GM18858 (cell line): ENCODE results near the gene TLCD4.
"Not testable (repeated sequence)": the region's sequence is repeated elsewhere in the genome, so short reads cannot be mapped to it uniquely, and the experiment has no call there.

Experiments
- ATAC-seq: cut with Tn5 transposase; IDR thresholded peaks from one replicate; pipeline ENCODE4 v1.9.1; 2021; ENCODE audit not compliant: unreplicated experiment

TLCD4 gene, protein sequence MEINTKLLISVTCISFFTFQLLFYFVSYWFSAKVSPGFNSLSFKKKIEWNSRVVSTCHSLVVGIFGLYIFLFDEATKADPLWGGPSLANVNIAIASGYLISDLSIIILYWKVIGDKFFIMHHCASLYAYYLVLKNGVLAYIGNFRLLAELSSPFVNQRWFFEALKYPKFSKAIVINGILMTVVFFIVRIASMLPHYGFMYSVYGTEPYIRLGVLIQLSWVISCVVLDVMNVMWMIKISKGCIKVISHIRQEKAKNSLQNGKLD

DNA sequence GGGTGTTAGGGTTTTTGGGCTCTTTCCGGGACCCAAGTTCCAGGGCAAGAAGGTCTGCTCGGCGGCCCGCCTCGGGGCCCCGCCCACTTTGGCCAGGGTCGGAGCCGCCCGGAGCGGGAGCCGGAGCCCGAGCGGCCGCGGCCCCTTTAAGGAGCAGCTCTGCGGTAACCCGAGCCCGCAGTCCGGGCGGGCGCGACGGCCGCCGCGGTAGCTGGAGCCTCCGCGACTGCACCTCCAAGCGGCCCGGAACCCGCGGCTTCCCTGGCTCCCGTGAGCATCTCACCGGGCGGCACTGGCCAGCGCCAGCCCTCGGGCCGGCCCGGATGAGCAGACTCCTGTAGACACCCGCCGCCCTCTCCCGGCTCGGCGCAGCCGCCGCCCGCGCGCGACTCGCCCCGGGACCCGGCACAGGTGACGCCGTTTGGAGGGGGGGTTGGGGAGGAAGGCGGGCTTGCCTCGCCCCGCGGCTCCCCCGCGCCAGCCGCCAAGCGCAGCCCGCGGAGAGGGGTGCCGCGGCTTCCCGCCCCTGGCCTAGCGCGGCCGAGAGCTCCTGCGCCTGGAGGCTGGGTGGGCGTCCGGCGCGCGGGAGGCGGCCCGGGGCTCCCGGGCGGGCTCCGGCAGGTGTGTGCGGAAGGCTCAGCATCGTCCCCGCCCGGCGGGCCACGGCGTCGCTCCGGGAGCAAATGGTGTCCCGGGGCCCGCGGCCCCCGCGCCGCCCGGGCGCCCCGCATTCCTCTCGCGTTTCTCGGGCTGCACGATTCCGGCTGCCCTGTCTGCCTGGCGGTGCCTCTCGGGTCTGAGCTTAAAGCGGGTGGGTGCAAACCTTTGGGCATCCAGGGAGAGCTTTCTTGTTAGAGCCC, at the start of gene TLCD4:
TLCD4 (plus strand) TSS at position 149 of the 860 bp plus-strand sequence. CDS start 26,547 bp downstream, outside the sequence.
- no peak for ATAC-seq

DNA sequence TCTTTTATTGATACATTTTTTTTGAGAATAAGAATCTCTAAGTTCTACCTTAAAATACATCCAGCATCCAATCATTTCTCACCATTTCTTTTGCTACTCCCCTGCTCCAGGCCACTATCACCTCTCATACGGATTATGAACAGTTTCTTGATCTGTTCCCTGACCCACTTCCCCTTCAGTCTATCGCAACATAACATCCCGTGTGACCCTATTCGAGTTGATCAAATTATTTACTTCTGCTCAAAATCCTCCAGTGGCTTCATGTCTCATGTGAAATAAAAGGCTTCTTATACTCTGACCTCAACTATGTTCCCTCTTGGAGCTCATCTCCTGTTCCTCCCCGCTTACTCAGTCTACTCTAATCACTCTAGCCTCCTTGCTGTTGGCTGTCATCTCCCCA, 49.6 kb upstream of the TLCD4 start:
- ATAC-seq: no peak

DNA sequence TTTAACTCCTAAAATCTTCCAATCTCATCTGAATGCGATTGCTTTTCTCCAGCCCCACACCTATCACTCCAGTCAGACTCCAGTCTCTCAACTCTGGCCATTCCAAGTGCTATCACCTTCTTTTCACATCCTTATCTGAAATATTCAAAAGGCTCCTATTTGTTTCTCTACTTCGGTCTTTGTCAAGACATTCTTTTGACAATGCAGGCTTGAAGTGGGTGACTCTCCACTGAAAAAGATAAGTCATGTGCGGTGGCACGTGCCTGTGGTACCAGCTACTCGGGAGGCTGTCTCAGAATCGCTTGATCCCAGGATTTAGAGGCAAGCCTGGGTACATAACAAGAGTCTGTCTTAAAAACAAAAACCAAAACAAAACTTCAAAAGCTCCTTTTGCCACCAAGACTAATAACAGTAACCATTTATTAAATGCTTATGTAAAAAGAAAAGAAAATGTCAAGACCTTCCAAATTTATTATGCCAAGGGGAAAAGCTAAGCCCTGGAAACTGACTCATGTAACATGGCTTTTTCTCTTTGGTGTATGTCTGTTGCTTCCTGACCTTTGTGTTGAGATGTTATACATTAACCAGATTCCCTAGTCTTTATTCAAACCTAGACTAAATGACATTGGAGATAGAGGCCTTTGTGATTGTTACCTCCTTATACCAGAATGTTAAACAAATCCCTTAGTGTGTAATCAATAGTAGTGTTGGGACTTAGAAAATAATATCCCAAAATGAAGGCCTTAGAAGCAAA, 48.0 kb upstream of the TLCD4 start:
- ATAC-seq: no peak

DNA sequence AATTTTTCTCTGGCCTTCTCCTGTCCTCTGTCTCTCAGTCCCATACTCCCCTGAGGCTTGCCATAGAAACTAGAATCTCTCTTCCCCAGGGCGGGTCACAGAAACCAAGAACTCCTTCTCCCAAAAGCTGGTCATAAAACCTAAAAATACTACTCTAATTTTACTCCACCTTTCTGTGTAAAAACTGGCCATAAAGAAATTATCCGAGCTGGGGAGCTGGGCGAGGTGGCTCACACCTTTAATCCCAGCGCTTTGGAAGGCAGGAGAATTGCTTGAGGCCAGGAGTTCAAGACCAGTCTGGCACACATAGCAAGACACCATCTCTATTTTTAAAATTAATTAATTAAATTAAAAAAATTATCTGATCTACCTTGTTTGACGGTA, 47.5 kb upstream of the TLCD4 start:
- ATAC-seq: no peak

DNA sequence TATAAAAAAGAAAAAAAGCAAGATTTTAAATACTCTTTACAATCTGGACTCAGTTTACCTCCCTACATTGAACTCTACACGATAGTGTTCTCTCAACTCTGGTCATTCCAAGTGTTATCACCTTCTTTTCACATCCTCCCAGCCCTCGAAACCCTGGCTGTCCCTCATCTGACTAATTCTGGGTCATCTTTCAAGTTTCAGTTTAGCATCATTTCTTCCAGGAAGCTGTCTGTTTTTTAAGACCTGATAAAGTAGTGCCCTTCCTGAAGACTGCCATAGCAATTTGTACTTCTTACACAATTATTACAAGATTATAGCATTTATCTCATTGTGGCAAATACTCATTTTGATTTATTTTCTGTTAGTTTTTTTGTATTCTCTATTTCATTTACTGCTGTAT, 45.6 kb upstream of the TLCD4 start:
- ATAC-seq: no peak

DNA sequence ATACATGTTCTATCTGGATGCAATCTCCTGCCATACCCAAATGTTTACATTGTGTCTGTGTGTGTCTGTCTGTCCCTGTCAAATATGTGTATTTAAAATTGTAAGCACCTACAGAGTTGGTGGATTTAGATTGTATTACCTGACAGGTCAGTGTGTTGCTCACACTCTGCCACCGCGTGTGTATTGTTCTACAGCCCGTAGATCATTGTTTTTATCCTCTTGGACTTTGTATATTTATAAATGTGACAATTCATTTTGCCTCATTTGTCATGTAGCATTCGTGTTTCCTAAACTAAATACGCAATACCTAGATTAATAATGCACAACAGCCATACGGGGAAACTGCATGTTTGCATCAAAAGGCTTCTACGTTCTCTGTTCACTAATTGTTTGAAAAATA, 45.0 kb upstream of the TLCD4 start:
- no peak for ATAC-seq

DNA sequence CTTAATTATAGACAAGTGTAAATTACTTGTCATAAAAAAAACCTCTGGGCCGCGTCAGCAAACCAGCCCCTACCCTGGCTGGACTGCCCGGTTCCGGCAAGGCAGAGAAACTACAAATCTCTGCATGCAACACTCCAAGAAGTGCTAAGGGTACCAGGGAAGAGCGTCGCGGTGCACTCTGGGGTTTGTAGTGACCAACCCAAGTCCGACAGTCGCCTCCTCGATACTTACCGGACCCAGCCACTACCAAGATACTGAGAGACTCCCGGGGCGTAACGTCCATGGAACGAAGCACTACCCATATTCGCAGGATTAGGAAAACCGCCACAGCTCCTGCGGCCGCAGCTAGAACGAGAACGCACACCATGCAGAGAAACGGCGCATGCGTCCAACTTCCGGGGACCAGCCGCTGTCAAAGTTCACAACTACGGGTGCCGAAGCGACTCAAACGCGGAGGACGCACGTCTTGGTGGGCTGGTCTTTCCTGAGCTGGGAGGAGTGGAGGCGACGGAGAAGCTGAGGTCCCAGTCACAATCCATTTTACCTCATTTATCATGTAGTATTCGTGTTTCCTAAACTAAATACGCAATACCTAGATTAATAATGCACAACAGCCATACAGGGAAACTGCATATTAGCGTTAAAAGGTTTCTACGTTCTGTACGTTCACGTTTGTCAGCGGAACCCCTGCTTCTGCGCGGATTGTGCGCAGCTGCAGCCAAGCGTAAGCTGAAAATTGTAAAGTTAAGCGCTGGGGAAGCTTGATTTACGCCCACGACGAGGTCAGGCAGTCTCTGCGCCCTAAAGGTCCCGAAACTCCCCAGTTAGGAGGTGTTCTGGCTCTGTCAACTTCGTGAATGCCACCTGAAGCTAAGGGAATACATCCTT, 44.4 kb upstream of the TLCD4 start, which contains the start of gene ALG14:
ALG14 (minus strand) TSS at position 420 of the 888 bp plus-strand sequence; CDS start at position 367, 53 bp downstream.
- ATAC-seq: peak; percentile 95

DNA sequence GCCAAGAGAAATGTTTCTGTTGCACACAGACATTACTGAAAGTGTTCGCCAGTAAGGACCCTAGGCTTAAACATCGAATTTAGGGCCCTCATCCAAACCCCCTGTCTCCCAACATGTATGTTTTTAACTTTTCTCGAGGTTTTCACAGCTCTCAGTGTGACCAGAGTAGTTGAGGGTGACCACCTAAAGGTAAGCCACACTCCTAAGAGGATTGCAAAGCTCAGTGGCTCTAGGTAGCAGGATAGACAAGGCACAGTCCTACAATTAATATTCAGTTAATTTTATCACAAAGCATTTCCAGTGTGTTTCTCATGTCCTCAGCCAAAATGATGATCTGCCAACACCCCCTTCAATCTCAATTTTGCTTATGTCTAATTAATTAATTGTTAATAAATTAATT, 43.7 kb upstream of the TLCD4 start:
- no peak for ATAC-seq

DNA sequence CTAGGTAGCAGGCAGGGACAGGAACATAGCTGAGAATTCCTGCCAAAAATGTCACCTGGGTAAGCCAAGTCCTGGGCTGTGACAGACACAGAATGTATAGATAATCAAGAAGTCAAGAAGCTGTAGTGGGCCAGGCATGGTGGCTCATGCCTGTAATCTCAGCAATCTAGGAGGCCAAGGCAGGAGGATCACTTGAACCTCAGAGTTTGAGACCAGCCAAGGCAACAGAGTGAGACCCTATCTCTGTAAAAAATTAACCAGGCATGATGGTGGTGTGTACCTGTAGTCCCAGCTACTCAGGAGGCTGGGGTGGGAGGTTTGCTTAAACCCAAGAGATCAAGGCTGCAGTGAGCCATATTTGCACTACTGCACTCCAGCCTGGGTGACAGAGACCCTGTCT, 41.1 kb upstream of the TLCD4 start:
- ATAC-seq: no peak

DNA sequence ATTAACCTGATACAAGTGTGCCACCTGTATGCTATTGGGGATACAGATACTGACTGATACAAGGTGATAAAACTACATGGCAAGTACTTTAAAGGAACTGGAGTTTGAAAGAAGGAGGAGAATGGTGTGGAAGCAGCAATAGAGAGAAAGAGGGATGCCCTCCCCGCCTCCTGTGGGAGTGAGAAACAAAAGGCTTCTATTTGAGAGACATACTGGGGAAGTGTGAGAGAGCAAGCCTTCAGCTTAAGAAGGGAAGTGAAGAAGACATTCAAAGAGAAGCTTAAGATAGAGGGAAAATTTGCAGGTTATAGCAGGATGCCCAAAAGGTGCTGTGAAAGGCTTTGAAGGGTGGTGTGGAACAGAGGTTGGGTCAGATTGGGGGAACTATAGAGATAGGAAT, 36.7 kb upstream of the TLCD4 start:
- ATAC-seq: no peak

DNA sequence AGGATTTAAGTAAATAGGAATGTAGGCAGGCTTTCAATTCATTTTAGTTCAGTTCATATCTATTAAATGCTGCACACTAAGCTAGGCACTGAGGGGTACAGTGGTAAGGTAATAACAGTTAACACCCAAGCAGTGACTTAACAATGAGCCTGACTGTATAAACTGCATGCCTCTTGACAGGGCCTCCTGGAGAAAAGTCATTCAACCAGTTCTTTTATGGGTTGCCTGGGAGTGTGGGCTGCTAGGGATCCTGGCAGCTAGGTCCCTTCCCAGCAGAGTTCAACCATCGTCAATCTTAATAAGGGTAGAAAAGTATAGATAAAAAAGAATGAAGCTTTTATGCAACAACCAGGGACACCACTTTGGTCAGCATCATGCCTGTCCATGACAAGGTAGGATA, 36.3 kb upstream of the TLCD4 start:
- ATAC-seq: no peak

DNA sequence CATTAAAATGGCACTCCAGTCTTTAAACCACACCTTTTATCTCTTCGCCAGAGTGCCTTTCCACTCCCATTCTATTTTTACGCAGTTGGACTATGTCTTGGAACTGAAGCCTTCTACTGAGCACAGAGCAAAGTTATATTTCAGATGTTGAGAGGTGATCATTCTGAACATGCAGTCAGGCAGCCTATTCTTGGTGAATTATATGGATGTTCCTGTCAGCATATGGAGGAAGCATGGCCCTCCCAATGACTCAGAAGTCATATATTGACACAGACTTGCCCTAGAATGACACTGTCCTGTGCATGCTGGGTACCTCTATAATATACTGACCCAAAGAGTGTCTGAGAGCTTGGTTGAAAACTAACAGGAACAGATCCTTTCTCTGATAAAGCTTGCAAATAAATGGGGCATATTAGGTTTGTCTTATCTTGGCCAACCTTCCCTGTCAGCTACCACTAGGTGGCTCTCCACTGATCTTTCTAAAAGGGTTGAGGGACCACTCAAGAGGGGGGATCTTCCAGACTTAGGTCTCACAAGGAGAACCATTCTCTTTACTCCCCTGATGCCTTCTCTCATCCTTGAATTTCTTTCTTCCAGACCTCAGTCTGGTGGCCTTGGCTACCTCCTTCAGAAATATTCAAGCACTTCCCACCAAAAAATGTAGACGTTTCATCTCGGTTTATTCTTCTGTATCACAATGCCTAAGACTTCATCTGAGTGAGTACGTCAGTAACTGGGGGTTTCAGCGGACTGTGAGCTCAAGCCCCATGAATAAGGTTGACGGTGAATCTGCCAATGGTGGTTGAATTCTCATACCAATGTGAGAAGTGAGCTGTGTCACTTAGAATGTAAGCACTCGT, 32.6 kb upstream of the TLCD4 start:
- ATAC-seq: peak; percentile 56

DNA sequence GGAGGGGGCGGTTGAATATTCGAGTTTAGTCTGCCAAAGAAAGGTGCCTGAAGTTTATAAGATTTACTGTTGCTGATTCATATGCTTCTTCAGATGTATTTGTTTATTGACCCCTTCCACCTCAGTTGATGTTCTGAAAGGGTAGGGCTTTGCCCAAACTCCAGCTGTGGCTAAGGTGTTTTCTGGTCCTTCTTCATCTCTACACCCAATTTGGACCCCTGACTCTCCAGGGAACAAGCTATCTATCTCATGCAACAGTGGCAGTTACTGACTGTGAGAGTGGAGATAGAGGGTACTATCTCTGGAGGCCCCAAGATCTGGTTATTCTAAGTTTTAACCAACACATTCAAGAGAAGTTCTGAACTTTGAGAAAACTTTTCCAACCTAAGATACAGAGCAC, 31.8 kb upstream of the TLCD4 start:
- no peak for ATAC-seq

DNA sequence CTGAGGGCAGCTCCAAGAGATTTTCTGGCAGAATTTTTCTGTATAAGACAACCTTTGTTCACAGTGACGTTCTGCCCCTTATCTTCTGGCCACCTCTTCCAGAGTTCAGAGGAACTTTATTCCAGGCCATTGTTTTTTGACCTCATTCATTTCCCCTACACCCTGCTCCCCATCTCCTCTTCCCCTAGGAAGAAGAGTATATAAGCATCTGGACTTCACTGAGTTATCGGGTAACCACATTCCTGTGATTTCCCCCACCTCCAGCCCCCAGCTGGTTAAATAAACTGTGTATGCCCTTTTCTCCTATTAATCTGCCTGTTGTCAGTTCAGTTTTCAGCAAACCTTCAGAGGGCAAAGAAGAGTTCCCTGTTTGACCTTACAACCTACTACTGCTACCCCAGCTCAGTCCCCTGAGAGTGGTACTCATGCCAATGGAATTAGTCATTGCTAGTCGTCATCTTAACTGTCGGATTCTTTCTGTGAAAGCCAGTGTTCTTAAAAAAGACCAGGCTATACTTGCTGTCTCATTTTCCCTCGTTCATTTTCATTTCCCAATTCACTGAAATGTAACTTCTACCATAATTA, 30.1 kb upstream of the TLCD4 start:
- no peak for ATAC-seq

DNA sequence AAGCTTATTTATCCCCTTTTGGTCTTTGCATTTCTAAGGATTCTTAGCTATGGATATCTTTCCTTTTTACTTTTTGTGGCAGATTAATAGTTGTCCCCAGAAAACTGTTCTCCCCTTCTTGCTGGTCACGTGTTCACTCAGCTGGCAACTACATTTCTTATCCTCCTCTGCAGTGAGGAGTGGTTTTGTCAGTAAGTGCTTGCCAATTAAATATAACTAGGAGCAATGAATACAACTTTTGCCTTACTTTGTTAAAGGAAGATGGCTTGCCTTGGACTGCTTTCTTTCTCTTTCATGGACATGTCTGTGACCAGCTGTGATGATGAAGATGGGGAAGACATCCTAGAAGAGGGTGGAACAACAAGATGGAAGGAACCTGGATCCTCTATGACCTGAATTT, 28.9 kb upstream of the TLCD4 start:
- ATAC-seq: no peak

DNA sequence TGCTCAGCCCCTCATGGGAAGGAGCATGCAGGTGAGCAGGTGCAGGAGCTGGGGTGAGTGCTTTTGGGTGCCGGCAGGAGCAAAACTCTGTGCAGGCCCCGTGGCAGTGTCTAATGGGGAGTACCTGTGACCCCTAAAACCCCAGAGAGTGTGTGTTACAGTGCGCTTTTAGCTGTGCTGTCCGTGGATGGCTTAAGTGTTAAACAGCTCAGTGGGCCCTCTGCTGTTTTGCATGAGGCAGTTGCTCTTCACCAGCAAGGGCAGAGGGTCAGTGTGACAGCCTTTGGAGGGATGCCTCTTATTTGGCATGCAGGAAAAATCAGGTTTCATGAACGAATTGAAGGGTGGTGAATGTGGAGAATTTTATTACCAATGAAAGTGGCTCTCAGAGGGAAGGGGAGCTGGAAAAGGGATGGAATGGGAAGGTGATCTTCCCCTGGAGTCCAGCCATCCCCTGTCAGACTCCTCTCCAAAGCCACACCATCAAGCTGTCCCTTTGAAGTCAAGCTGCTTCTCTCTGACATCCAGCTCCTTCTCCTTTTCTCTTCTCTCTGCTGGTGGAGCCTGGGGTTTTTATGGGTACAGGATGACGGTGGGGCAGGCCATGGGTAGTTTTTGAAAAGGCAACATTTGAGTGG, 27.4 kb upstream of the TLCD4 start:
- ATAC-seq: no peak

DNA sequence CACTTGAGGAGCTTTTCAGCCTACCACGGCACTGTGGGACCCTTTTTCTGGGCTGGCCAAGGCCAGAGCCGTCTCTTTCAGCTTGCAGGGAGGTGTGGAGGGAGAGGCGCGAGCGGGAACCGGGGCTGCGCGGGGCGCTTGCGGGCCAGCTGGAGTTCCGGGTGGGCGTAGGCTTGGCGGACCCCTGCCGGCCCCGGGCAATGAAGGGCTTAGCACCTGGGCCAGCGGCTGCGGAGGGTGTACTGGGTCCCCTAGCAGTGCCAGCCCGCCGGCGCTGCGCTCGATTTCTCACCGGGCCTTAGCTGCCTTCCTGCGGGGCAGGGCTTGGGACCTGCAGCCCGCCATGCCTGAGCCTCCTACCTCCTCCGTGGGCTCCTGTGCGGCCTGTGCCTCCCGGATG, 25.9 kb upstream of the TLCD4 start:
- not testable (repeated sequence) for ATAC-seq

DNA sequence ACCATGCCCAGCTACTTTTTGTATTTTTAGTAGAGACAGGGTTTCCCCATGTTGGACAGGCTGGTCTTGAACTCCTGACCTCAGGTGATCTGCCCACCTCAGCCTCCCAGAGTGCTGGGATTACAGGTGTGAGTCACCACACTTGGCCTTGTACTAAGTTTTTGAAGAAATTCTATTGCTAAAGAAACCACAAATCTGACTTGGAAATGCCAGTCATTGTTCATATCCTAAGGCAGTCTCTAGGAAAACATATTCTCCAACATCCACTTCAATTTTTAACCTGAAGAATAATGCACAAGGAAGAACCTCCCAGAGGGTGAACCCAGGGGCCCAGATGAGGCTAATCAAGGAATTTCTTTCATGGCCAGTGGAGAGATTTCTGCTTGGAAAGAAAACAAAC, 24.3 kb upstream of the TLCD4 start:
- ATAC-seq: not testable (repeated sequence)

DNA sequence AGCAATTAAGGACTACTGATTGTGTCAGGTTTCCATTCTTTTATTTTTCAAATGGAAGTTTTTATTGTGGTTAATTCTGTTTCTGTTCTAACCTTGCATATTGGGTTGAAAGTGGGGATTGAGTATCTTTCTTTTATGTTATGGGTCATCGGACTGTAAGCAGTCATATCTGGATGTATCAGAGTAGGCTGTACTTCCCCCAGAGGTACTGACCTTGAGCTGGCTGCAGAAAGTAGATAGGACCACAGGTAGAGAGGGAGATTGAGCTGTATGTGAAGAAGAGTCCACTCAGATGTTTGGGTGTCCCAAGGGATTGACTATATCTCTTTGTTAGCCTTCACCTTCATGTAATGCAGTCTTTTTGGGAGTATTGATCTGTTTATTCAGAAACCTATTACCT, 23.9 kb upstream of the TLCD4 start:
- no peak for ATAC-seq
